Progenitor cell of endocrine pancreas (in vitro differentiated cells): ENCODE measurements around the gene GORASP2. TPM values are rescaled to one million over a fixed set of nuclear protein-coding genes. Genes with fewer than 3 reads are reported as not detected.

ENCODE experiments used
- DNase-seq: peaks from one replicate; pipeline ENCODE4 v3.0.0; 2021; ENCODE audit warnings: low spot score; ENCODE audit not compliant: unreplicated experiment
- H3K27ac Mint-ChIP-seq: 2 replicates; pipeline ENCODE4 v1.8.0; 2021; ENCODE audit warnings: mild to moderate bottlenecking, moderate library complexity, mixed read lengths
- H3K27me3 Mint-ChIP-seq: 2 replicates; pipeline ENCODE4 v1.8.0; 2021; ENCODE audit warnings: mixed read lengths
- H3K36me3 Mint-ChIP-seq: 2 replicates; pipeline ENCODE4 v1.8.0; 2022; ENCODE audit warnings: mixed read lengths; ENCODE audit not compliant: insufficient read depth
- H3K4me1 Mint-ChIP-seq: 2 replicates; pipeline ENCODE4 v1.8.0; 2021; ENCODE audit warnings: low read depth, mixed read lengths
- H3K4me3 Mint-ChIP-seq: 2 replicates; pipeline ENCODE4 v1.8.0; 2021; ENCODE audit warnings: low read depth, mild to moderate bottlenecking, moderate library complexity, mixed read lengths
- H3K9me3 Mint-ChIP-seq: 2 replicates; pipeline ENCODE4 v1.8.0; 2021; ENCODE audit warnings: low read depth, mixed read lengths
- CTCF ChIP-seq: fragments of 200-600 bp; sonication (generic); IDR thresholded peaks from one replicate; pipeline ENCODE4 v1.5.0; 2021; ENCODE audit warnings: antibody characterized with exemption, mild to moderate bottlenecking; ENCODE audit not compliant: unreplicated experiment
- total RNA-seq: library from RNA; stranded (reverse); gene quantifications from 2 replicates; pipeline ENCODE4 v1.2.1, GENCODE V29; 2021

Gene GORASP2
- total RNA-seq, 1 donor from 2014 or later, result 64.3 TPM

- TF ChIP-seq CTCF, result no peak
- H3K27me3 Mint-ChIP-seq, result peaks cover 9% of the 10 kb centered on the region
- DNase-seq, result no peak
These were observed 42.0 kb downstream of the GORASP2 start for GRCh38 chr2:170971071-170971470.

GRCh38 chr2:170972296-170973224, 43.5 kb downstream of the GORASP2 start:
- peak overlapping the region; percentile 71 for H3K27ac Mint-ChIP-seq
- H3K36me3 Mint-ChIP-seq, result peaks cover 4% of the 10 kb centered on the region
- TF ChIP-seq CTCF, result no peak
- no peaks in the 10 kb centered on the region for H3K9me3 Mint-ChIP-seq
- DNase-seq, result no peak
- H3K27me3 Mint-ChIP-seq, result peaks cover 9% of the 10 kb centered on the region
- peaks cover 19% of the 10 kb centered on the region for H3K4me1 Mint-ChIP-seq
- peak overlapping the region; percentile 63 for H3K4me3 Mint-ChIP-seq

More at GRCh38 chr2:170971071-170971470, 42.0 kb downstream of the GORASP2 start:
- peaks cover 19% of the 10 kb centered on the region for H3K4me1 Mint-ChIP-seq
- H3K9me3 Mint-ChIP-seq, result no peaks in the 10 kb centered on the region
- H3K4me3 Mint-ChIP-seq, result no peak overlapping the region
- peaks cover 11% of the 10 kb centered on the region for H3K36me3 Mint-ChIP-seq
- H3K27ac Mint-ChIP-seq, result no peak overlapping the region

- peaks cover 22% of the 10 kb centered on the region for H3K4me1 Mint-ChIP-seq
- H3K4me3 Mint-ChIP-seq, result peak overlapping the region; percentile 63
- peaks cover 10% of the 10 kb centered on the region for H3K27me3 Mint-ChIP-seq
- no peak for TF ChIP-seq CTCF
- peak overlapping the region; percentile 71 for H3K27ac Mint-ChIP-seq
- no peaks in the 10 kb centered on the region for H3K9me3 Mint-ChIP-seq
- H3K36me3 Mint-ChIP-seq, result peaks cover 2% of the 10 kb centered on the region
- DNase-seq, result no peak
These were observed 44.1 kb downstream of the GORASP2 start for GRCh38 chr2:170973225-170973491.

- peak overlapping the region; percentile 74 for H3K4me3 Mint-ChIP-seq
- TF ChIP-seq CTCF, result peak; percentile 98
- H3K27ac Mint-ChIP-seq, result peak overlapping the region; percentile 67
- peak; percentile 86 for DNase-seq
- H3K4me1 Mint-ChIP-seq, result peaks cover 21% of the 10 kb centered on the region
- H3K36me3 Mint-ChIP-seq, result peaks cover 2% of the 10 kb centered on the region
- peaks cover 12% of the 10 kb centered on the region for H3K27me3 Mint-ChIP-seq
- H3K9me3 Mint-ChIP-seq, result no peaks in the 10 kb centered on the region
These were observed 44.6 kb downstream of the GORASP2 start for GRCh38 chr2:170973492-170974303.

- no peak for DNase-seq
- Mint-ChIP-seq H3K36me3 (peaks cover 2% of the 10 kb centered on the region), H3K27me3 (peaks cover 18% of the 10 kb centered on the region), H3K9me3 (no peaks in the 10 kb centered on the region), H3K4me1 (peaks cover 18% of the 10 kb centered on the region), H3K4me3 (peak overlapping the region; percentile 63), H3K27ac (peak overlapping the region; percentile 67)
- no peak for TF ChIP-seq CTCF
These were observed 45.4 kb downstream of the GORASP2 start for GRCh38 chr2:170974304-170974993.
